GM20000 (cell line): ENCODE measurements around the gene TELO2.

ENCODE experiments used
- DNase-seq: peaks from one replicate; pipeline ENCODE4 v3.0.0; 2012; ENCODE audit warnings: low spot score
- CTCF ChIP-seq: IDR thresholded peaks from 2 replicates; pipeline ENCODE4 v1.5.1; 2012; ENCODE audit warnings: mild to moderate bottlenecking, control low read depth; ENCODE audit errors: extremely low read depth, missing control alignments

The TELO2 gene

DNA sequence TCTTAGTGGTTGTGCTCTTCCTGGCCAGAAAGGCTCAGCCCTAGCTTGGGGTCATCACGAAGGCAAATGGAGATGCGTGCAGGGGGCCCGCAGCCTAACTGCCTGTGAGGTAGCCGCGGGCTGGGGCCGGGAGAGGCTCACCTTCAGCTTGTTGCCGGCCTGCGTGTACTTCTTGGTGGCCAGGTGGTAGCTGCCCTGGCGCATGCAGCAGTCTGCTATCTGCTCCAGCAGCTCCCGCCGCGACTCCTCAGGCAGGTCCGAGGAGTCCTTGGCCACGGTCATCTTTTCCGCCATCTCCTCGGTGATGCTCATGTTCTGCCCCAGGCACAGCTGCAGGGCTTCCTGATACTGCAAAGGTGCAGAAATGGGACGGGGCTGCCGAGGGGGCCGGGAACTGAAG lies 27.3 kb downstream of the TELO2 start:
- TF ChIP-seq CTCF = no peak

DNA sequence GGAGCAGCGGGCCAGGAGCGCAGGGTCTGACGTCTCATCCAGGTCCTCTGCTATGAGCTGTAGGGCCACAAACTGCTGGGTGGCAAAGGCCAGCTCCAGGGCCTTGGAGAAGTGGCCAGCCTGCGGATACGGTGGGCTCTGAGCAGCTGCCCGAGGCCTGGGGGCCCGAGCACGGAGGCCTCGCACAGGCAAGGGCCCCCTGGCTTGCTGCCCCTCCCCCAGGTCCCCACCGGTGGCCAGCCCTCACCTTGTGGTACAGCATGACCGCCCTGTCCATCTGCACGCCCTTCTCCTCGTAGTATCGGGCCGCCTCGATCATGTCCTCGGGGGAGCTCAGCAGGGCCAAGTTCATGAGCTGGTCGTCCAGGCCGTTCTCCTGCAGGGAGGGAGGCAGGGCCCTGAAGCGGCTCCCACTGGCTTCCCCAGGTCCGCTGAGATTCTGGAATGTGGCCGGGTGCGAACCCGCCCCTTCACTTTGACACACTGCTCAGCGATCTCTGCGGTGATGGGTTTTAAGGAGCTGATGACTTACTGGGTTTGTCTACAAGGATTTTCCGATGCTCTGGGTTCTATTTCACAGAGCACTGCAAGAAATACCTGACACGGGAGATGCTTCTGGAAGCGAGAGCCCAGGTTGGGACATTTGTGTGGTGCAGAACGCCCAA lies 30.6 kb downstream of the TELO2 start:
- DNase-seq = no peak
- TF ChIP-seq CTCF = no peak

More for the DNA sequence above, 27.3 kb downstream of the TELO2 start:
- no peak for DNase-seq

DNA sequence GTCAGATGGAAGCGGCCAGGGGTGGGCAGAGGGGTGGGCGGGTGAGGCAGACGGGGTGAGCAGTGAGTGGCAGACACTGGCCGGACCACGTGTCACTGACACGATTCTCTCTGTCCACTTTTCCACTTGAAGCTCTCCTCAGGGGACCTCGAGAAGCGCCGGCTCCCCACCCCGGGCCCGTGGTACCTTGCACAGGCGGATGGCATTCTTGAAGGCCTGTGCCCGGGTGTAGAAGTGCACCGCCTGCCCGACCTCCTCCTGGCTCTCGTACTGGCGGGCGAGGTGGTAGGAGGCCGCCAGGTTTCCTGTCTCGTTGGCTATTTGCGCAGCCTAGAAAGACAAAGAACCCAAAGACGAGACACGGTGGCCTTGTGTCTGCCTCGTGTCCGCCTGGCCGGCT lies 31.2 kb downstream of the TELO2 start:
- no peak for TF ChIP-seq CTCF
- DNase-seq = no peak

- TF ChIP-seq CTCF = no peak
- no peak for DNase-seq
Measured at GRCh38 chr16:1525871-1526607, 32.9 kb downstream of the TELO2 start.

DNA sequence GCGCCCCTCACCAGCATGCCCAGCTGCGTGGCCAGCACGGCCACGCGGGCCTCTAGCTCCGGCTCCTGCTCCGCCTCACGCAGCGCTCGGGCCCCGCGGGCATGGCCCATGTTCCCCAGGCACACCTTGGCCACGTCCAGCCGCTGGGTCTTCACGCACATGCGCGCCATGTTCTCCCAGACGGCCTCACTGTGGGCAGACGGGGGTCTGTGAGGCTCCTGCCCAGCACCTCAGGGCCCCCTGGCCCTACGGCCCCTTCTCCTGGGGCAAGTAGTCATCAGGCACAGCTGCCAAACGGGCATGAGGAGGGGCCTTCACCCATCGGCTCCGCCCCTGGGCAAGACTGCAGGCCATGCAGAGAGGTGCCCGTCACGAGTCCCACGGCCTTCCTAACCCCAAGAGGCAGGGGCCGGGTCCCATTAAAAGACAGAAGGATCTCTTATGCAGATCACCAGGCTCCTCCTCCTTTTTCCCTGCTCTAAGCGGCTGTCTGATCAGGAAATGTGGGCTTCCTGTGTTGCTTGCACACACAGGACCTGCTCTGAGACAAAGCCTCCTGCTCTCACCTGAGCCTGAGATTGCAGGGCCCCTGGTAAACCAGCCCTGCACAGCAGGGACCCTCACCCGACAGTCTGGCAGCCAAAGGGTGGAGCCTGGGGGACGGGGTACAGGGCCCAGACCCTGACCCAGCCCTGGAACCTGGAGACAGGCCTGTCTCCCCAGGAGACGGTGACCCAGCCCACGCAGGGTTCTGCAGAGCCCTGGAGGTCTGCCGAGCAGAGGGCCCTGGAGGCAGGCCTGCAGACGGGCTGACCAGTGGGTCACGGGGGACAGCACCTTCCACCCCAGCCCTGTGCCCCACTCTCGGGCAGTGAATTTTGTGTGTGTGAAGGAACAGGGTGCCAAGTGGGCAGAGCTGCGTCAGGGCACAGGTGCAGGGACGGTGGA lies 33.7 kb downstream of the TELO2 start:
- no peak for TF ChIP-seq CTCF
- DNase-seq = no peak

- no peak for DNase-seq
- TF ChIP-seq CTCF = no peak
Measured at GRCh38 chr16:1527836-1528811, 35.0 kb downstream of the TELO2 start.
